SU-DHL-6 (cell line): ENCODE measurements around the gene CLEC9A.

Source experiments
- H2AFZ ChIP-seq: fragments of 200-600 bp; sonication (generic); 2 replicates; pipeline ENCODE4 v1.6.1; 2014; ENCODE audit warnings: low read depth, mild to moderate bottlenecking, moderate library complexity, mixed read lengths, antibody characterized with exemption, low read length; ENCODE audit not compliant: severe bottlenecking
- H3F3A ChIP-seq: fragments of 200-600 bp; shearing (Covaris generic); 2 replicates; pipeline ENCODE4 v1.6.0; 2016; ENCODE audit warnings: antibody characterized with exemption, mild to moderate bottlenecking; ENCODE audit not compliant: insufficient read depth
- H3K27ac ChIP-seq: fragments of 200-600 bp; sonication (generic); 2 replicates; pipeline ENCODE4 v1.5.1; 2016; ENCODE audit warnings: low read depth, mild to moderate bottlenecking, low read length, moderate library complexity, mixed read lengths
- H3K27me3 ChIP-seq: fragments of 200-600 bp; sonication (generic), shearing (Covaris generic); 2 replicates; pipeline ENCODE4 v1.6.0; 2014; ENCODE audit warnings: mild to moderate bottlenecking, low read length
- H3K36me3 ChIP-seq: fragments of 200-600 bp; sonication (generic); 2 replicates; pipeline ENCODE4 v1.6.1; 2014; ENCODE audit warnings: mild to moderate bottlenecking, low read length, mixed read lengths
- H3K4me2 ChIP-seq: fragments of 300-600, 200-600 bp; shearing (Covaris generic), sonication (generic); 2 replicates; pipeline ENCODE4 v1.6.0; 2014; ENCODE audit warnings: low read length, low read depth, mild to moderate bottlenecking; ENCODE audit not compliant: poor library complexity, severe bottlenecking
- H3K4me3 ChIP-seq: fragments of 200-600 bp; sonication (generic); 2 replicates; pipeline ENCODE4 v1.5.1; 2014; ENCODE audit warnings: antibody characterized with exemption, low read length, mild to moderate bottlenecking, mixed read lengths; ENCODE audit not compliant: insufficient read depth, poor library complexity, severe bottlenecking
- H3K79me2 ChIP-seq: fragments of 200-600 bp; sonication (generic); 2 replicates; pipeline ENCODE4 v1.6.1; 2014; ENCODE audit warnings: mild to moderate bottlenecking, low read length, moderate library complexity; ENCODE audit not compliant: insufficient read depth
- H3K9ac ChIP-seq: fragments of 200-600 bp; sonication (generic); 2 replicates; pipeline ENCODE4 v1.7.0; 2014; ENCODE audit warnings: mild to moderate bottlenecking, low read length
- H3K9me2 ChIP-seq: fragments of 200-600 bp; sonication (generic); replicated peaks from 2 replicates; pipeline ENCODE4 v1.6.1; 2014; ENCODE audit warnings: low read length; ENCODE audit not compliant: insufficient read depth
- H3K9me3 ChIP-seq: fragments of 200-600 bp; sonication (generic); 2 replicates; pipeline ENCODE4 v1.6.1; 2014; ENCODE audit warnings: low read length, mixed read lengths; ENCODE audit not compliant: insufficient read depth
- H4K20me1 ChIP-seq: fragments of 200-600 bp; sonication (generic); 2 replicates; pipeline ENCODE4 v1.6.1; 2014; ENCODE audit warnings: low read depth, mild to moderate bottlenecking, antibody characterized with exemption, low read length, moderate library complexity, mixed read lengths
- CTCF ChIP-seq: fragments of 200-600 bp; sonication (generic); IDR thresholded peaks from one replicate; pipeline ENCODE4 v1.5.1; 2017; ENCODE audit warnings: antibody characterized with exemption, mild to moderate bottlenecking, low read length, moderate library complexity; ENCODE audit not compliant: insufficient read depth, poor library complexity, severe bottlenecking
- EZH2phosphoT487 ChIP-seq: fragments of 200-600 bp; sonication (generic), shearing (Covaris generic); conservative IDR thresholded peaks from 2 replicates; pipeline ENCODE4 v1.6.1; 2018; ENCODE audit warnings: mild to moderate bottlenecking, antibody characterized with exemption, low read length, moderate library complexity, mixed read lengths

The CLEC9A gene

DNA sequence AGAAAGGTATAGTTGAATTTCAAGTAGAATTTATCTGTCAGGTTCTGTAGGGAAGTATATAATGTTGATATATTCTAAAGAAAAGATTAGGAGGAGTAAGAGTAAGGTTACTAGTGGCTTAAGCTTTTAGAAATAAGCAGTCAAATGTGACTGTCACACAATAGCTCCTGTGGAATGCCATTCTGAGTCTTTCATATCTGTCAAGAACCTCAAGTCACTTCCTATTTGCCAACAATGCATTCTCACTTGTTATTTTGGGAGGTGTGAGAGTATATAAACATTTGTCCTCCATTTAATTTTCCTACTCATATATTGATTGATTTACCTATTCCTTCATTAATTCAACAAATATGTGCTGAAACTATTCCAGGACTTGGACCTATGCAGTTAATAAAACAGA is 11.7 kb downstream of the CLEC9A start:
- Histone ChIP-seq H3K9me3 (no peaks in the 10 kb centered on the region), H3K4me2 (no peak overlapping the region), H2AFZ (no peak overlapping the region), H3K9me2 (no peaks in the 10 kb centered on the region), H3K27me3 (no peaks in the 10 kb centered on the region), H3F3A (no peaks in the 10 kb centered on the region), H3K79me2 (no peaks in the 10 kb centered on the region), H3K4me3 (no peak overlapping the region), H3K36me3 (no peaks in the 10 kb centered on the region), H4K20me1 (no peaks in the 10 kb centered on the region), H3K27ac (no peak overlapping the region), H3K9ac (no peak overlapping the region)
- TF ChIP-seq CTCF: no peak
- no peak for TF ChIP-seq EZH2phosphoT487

- Histone ChIP-seq H4K20me1 (no peaks in the 10 kb centered on the region), H3F3A (no peaks in the 10 kb centered on the region), H3K27ac (no peak overlapping the region), H3K9ac (no peak overlapping the region), H3K36me3 (no peaks in the 10 kb centered on the region), H3K79me2 (no peaks in the 10 kb centered on the region), H3K27me3 (no peaks in the 10 kb centered on the region), H3K9me3 (no peaks in the 10 kb centered on the region), H3K9me2 (no peaks in the 10 kb centered on the region), H2AFZ (no peak overlapping the region), H3K4me3 (no peak overlapping the region), H3K4me2 (no peak overlapping the region)
- TF ChIP-seq EZH2phosphoT487: no peak
- TF ChIP-seq CTCF: no peak
These were observed 18.0 kb downstream of the CLEC9A start for GRCh38 chr12:10048526-10048925.

DNA sequence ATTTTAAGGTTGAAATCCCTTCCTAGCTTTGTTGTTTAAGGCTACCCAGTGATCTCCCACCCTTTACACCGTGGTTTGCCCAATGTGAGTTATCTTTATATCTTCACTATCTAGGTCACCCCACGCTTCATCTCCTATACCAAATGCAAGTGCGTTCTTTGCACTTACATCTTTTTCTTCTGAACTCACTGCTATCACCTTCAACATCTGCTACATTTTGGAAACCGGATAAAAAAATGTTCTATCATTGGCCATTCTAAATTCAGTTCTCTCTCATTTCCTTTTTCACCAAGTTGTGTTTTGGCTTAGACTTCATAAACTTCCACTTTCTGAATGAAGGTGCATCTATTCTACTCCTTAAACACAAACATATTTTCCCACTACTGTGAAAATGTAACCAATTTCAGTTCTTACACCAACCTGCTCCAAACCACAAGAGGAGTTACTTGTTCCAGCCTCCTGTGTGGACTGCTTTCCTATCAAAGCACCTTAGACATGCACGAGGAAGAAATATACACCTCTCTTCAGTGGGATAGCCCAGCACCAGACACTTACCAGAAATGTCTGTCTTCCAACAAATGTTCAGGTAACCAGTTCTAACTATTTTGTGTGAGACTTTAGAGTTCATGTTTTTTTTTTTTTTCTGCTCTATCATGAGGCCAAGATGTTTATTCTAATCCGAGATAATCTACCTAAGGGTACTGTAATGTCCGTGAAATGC is 21.9 kb downstream of the CLEC9A start:
- no peak overlapping the region for H2AFZ ChIP-seq

More for the DNA sequence above, 21.9 kb downstream of the CLEC9A start:
- no peak overlapping the region for H3K4me3 ChIP-seq
- TF ChIP-seq EZH2phosphoT487 (no peak), CTCF (no peak)
- no peak overlapping the region for H3K27ac ChIP-seq
- H3K27me3 ChIP-seq: no peaks in the 10 kb centered on the region
- no peaks in the 10 kb centered on the region for H3K9me3 ChIP-seq
- no peaks in the 10 kb centered on the region for H3F3A ChIP-seq
- no peak overlapping the region for H3K4me2 ChIP-seq
- no peaks in the 10 kb centered on the region for H3K36me3 ChIP-seq
- H4K20me1 ChIP-seq: no peaks in the 10 kb centered on the region
- H3K9me2 ChIP-seq: no peaks in the 10 kb centered on the region
- H3K79me2 ChIP-seq: no peaks in the 10 kb centered on the region
- H3K9ac ChIP-seq: no peak overlapping the region
